Breast epithelium (tissue), 4 donors: ENCODE results near the gene EHMT1. TPM values are rescaled to one million over a fixed set of nuclear protein-coding genes. Genes with fewer than 3 reads are reported as not detected.

Experiments used
- DNase-seq, 2 donors: peaks; one replicate each; pipeline ENCODE4 v3.0.0-alpha.2; 2019; ENCODE audit warnings: low spot score in 2 of 2
- H3K27ac ChIP-seq, 2 donors: fragments of 200-600 bp; sonication (generic) in 1 of 2; one replicate each; pipeline ENCODE4 v1.5.1; 2016 to 2019; ENCODE audit warnings: mild to moderate bottlenecking in 1 of 2
- H3K27me3 ChIP-seq, 2 donors: fragments of 200-600 bp; sonication (generic) in 1 of 2; one replicate each; pipeline versions ENCODE4 v1.5.1 to v1.6.0; 2017 to 2019; ENCODE audit warnings: control low read depth in 1 of 2, mild to moderate bottlenecking in 1 of 2
- H3K36me3 ChIP-seq: fragments of 200-600 bp; one replicate; pipeline ENCODE4 v1.5.1; 2019
- H3K4me1 ChIP-seq, 2 donors: fragments of 200-600 bp; sonication (generic); one replicate each; pipeline ENCODE4 v1.5.1; 2016 to 2019; ENCODE audit warnings: control low read depth in 1 of 2
- H3K4me3 ChIP-seq, 3 donors: fragments of 200-600 bp; sonication (generic); 1 replicate in 2 of 3; 2 replicates in 1 of 3; pipeline ENCODE4 v1.5.1; 2016 to 2019; ENCODE audit warnings: mild to moderate bottlenecking in 3 of 3, moderate library complexity in 2 of 3
- H3K9me3 ChIP-seq, 2 donors: fragments of 200-600 bp; sonication (generic) in 1 of 2; one replicate each; pipeline ENCODE4 v1.5.1; 2016 to 2019; ENCODE audit warnings: control low read depth in 1 of 2
- POLR2A ChIP-seq: fragments of 450-650 bp; IDR thresholded peaks from one replicate; pipeline ENCODE4 v1.6.1; 2016; ENCODE audit warnings: antibody characterized with exemption, mild to moderate bottlenecking, moderate library complexity
- POLR2AphosphoS5 ChIP-seq, 3 donors: sonication (generic); formaldehyde crosslinking; IDR thresholded peaks; one replicate each; pipeline ENCODE4 v1.6.1; 2017; ENCODE audit warnings: antibody characterized with exemption in 3 of 3
- intact Hi-C: fragments of 100-400 bp; cut with DNase I; formaldehyde crosslinking; loops from one replicate; pipeline ENCODE4 v1.15.1; 2023; ENCODE audit warnings: low total_unique reads
- total RNA-seq, 3 donors: library from RNA; depleted of rRNA; stranded (reverse); fragments of >200 nt; gene quantifications; one replicate each; pipeline ENCODE4 v1.1.0, GENCODE V29; 2016
- TF ChIP-seq, protein P1 (sequence below), 3 donors: fragments of 450-650 bp; IDR thresholded peaks; one replicate each; pipeline ENCODE4 v1.5.1; 2016 to 2017; ENCODE audit warnings: antibody characterized with exemption in 3 of 3, mild to moderate bottlenecking in 3 of 3, moderate library complexity in 3 of 3

Gene EHMT1
- total RNA-seq, 3 donors from 2014 or later, result 63.7 to 113 (median 91.2) TPM

DNA sequence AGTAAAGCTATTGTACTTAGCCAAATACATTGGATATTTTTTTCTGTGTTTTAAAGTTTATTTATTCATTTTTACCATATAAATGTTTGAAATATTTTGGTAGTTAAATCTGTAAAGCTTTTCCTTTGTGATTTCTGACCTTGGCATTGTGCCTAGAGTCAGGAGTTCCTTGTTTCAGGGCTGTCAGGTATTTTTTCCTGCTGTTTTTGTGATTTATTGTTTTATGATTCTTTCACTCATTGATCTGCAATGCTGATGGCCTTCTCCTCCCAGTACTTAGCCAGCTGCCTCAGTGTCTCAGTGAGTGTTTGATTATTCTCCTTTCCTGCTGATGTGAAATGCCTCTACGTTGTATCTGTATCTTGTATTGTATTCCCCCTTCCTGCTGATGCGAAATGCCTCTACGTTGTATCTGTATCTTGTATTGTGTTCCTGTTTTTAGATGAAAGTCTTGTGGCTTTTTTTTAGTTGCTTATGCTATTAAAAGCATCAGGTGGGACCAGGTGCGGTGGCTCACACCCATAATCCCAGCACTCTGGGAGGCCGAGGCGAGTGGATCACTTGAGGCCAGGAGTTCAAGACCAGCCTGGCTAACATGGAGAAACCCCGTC lies 61.0 kb downstream of the EHMT1 start:
- no peak for DNase-seq
- peaks cover 2 to 5% of the 10 kb centered on the region in 2 donors for H3K4me1 ChIP-seq
- H3K9me3 ChIP-seq, result no peaks in the 10 kb centered on the region
- intact Hi-C loops, result no loop called here
- H3K27ac ChIP-seq, result no peak overlapping the region
- TF ChIP-seq, protein P1, sequence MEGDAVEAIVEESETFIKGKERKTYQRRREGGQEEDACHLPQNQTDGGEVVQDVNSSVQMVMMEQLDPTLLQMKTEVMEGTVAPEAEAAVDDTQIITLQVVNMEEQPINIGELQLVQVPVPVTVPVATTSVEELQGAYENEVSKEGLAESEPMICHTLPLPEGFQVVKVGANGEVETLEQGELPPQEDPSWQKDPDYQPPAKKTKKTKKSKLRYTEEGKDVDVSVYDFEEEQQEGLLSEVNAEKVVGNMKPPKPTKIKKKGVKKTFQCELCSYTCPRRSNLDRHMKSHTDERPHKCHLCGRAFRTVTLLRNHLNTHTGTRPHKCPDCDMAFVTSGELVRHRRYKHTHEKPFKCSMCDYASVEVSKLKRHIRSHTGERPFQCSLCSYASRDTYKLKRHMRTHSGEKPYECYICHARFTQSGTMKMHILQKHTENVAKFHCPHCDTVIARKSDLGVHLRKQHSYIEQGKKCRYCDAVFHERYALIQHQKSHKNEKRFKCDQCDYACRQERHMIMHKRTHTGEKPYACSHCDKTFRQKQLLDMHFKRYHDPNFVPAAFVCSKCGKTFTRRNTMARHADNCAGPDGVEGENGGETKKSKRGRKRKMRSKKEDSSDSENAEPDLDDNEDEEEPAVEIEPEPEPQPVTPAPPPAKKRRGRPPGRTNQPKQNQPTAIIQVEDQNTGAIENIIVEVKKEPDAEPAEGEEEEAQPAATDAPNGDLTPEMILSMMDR (IDR thresholded peaks at IDR 0.05), result no peak
- TF ChIP-seq POLR2AphosphoS5 (IDR thresholded peaks at IDR 0.05) (no peak), POLR2A (no peak)
- H3K4me3 ChIP-seq, result no peak overlapping the region
- H3K36me3 ChIP-seq, result no peaks in the 10 kb centered on the region
- no peaks in the 10 kb centered on the region for H3K27me3 ChIP-seq

DNA sequence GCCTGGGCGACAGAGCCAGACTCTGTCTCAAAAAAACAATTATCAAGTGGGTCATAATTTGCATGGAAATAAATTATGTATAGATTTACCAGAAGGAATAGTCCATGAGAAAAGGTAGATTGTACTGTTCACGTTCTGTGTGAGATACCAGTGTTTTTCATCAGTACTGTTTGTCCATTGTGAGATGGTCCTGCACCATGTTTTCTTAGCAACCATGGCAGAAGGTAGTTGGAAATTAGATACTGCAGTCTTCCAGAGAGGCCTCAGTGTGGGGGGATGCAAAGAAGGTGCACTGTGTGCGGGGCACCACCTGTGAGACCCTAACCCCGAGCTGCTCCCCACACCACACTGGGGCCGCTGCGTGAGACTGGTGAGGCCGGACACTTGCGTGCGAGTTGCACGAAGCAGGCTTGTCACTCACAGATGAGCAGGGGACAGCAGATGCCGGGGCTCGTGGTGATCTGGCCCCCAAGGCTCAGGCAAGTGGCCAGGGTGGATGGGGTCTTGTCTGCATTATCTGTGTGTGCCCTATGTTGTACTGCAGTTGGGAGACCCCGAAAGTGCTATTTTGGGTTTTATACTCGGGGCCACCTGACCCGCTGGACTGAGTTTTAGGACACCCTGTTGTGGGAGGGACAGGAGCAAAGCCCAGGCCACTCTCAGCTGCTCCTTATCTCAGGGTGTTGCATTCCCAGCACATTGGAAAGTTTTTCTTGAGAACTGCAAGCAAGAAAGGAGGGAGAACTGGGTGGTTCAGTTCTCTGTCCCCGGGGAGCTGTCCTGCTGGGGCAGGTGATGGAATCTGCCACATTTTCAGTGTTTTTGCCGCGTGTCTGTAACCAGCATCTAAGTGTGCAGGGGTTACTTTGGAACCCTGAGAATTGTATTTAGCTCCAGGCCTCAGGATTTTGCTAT lies 61.9 kb downstream of the EHMT1 start:
- no peaks in the 10 kb centered on the region for H3K9me3 ChIP-seq
- intact Hi-C loops, result no loop called here
- no peak for DNase-seq
- no peak for TF ChIP-seq POLR2AphosphoS5 (IDR thresholded peaks at IDR 0.05)
- no peak for TF ChIP-seq POLR2A
- TF ChIP-seq, protein P1 (IDR thresholded peaks at IDR 0.05), result no peak
- H3K4me1 ChIP-seq, result peaks cover 2 to 5% of the 10 kb centered on the region in 2 donors
- H3K27me3 ChIP-seq, result no peaks in the 10 kb centered on the region
- H3K27ac ChIP-seq, result no peak overlapping the region
- no peaks in the 10 kb centered on the region for H3K36me3 ChIP-seq
- no peak overlapping the region for H3K4me3 ChIP-seq

DNA sequence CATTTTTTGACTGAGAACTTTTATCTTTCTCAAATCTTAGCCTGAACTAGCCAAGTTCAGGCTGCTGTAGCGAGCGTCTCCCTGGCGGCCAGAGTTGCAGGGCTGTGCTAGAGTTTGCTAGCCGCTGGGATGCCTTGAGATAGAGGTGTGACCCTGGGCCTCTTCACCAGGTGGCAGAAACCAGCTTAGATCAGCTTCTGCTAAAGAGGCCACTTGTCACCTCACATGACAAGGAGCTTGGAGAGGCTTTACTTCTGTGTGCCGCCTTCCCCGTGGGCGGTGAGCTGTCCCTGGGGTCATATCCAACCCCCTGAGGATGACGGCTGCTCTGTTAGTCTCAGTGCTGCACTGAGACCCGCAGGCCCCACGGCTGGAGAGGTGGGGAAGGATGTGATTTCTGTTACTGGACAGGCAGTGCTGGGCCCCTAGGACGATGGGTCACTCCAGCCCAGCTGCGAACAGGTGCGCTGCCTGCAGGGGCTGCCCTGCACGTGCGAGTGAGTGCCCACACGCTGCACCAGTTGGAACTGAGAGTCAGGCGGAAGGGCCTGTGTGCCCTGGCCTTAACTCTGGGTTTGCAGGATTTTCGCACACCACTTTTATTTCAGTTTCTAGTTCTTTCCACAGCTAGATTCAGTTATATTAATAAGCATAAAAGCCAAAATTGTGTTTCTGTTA lies 63.8 kb downstream of the EHMT1 start:
- H3K36me3 ChIP-seq, result no peaks in the 10 kb centered on the region
- no peak for DNase-seq
- TF ChIP-seq POLR2A (no peak), POLR2AphosphoS5 (IDR thresholded peaks at IDR 0.05) (no peak)
- TF ChIP-seq, protein P1 (IDR thresholded peaks at IDR 0.05), result no peak
- no peak overlapping the region for H3K4me3 ChIP-seq
- H3K27ac ChIP-seq, result no peak overlapping the region
- H3K9me3 ChIP-seq, result no peaks in the 10 kb centered on the region
- H3K4me1 ChIP-seq, result peaks cover 2 to 5% of the 10 kb centered on the region in 2 donors
- intact Hi-C loops, result no loop called here
- H3K27me3 ChIP-seq, result no peaks in the 10 kb centered on the region

DNA sequence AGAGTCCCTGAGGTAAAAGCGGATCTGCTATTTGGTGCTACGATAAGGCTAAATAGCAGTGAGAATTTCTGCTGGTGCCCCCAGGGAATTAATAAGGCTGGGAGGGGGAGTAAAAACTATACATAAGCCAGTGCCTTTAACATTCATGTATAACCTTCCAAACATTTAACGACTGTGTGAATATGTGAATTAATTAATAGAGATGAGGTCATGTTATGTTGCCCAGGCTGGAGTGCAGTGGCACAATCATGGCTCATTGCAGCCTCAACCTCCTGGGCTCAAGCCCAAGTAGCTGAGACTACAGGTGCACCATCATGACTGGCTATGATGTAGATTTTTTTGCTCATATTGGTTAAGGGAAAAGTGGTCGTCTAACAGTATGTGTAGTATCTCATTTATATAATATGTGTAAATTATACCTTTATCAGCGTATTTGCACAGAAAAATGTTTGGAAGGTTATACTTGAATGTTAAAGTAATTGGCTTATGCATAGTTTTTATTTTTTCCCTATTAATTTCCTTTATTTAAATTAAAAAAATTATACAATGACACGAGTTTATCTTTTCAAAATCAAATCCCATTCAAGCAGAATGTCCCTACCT lies 64.6 kb downstream of the EHMT1 start:
- DNase-seq, result no peak
- H3K27ac ChIP-seq, result no peak overlapping the region
- H3K9me3 ChIP-seq, result no peaks in the 10 kb centered on the region
- intact Hi-C loops, result no loop called here
- TF ChIP-seq POLR2AphosphoS5 (IDR thresholded peaks at IDR 0.05), result no peak
- TF ChIP-seq, protein P1 (IDR thresholded peaks at IDR 0.05), result no peak
- no peak for TF ChIP-seq POLR2A
- no peaks in the 10 kb centered on the region for H3K36me3 ChIP-seq
- H3K4me3 ChIP-seq, result no peak overlapping the region
- H3K27me3 ChIP-seq, result no peaks in the 10 kb centered on the region
- peaks cover 2 to 5% of the 10 kb centered on the region in 2 donors for H3K4me1 ChIP-seq
